B cell (primary cell): ENCODE measurements around the gene ZNF749. TPM values are rescaled to one million over a fixed set of nuclear protein-coding genes. Genes with fewer than 3 reads are reported as not detected.
A peak's percentile ranks its signal among the peaks of the same experiment; 100 is the strongest.

Source experiments
- ATAC-seq: fragments of 200-7000 bp; cut with Tn5 transposase; one replicate; pipeline ENCODE4 v1.10.0; 2021; ENCODE audit warnings: low read depth, mild to moderate bottlenecking, moderate number of reproducible peaks, moderate library complexity
- CTCF ChIA-PET: fragments of 350-600 bp; sonication (Branson Sonifier 250); formaldehyde crosslinking; loops from one replicate; lab custom pipeline; 2021; ENCODE audit warnings: antibody characterized with exemption, inconsistent platforms; lab: Charles Lee
- POLR2A ChIA-PET: fragments of 350-600 bp; sonication (Branson Sonifier 250); formaldehyde crosslinking; loops from one replicate; lab custom pipeline; 2021; ENCODE audit warnings: antibody characterized with exemption; lab: Charles Lee
- DNase-seq: peaks from one replicate; pipeline ENCODE4 v3.0.0; 2013
- H2AFZ ChIP-seq: 2 replicates; pipeline ENCODE4 v1.6.1; 2012; ENCODE audit warnings: mild to moderate bottlenecking, low read depth, low read length; ENCODE audit not compliant: insufficient read depth, poor library complexity, severe bottlenecking
- H3K27ac ChIP-seq, 2 donors: 1 replicate in 1 of 2; 2 replicates in 1 of 2; pipeline ENCODE4 v1.5.1; 2012 to 2013; ENCODE audit warnings: low read length in 2 of 2, mild to moderate bottlenecking in 2 of 2, moderate library complexity in 1 of 2
- H3K27me3 ChIP-seq, 4 experiments: fragments of 200-600 bp in 1 of 4; sonication (generic) in 1 of 4; replicated peaks in 1 of 4; 1 replicate in 2 of 4; 2 replicates in 2 of 4; pipeline versions ENCODE4 v1.6.1 to v1.7.0; 2013 to 2016; ENCODE audit warnings: low read length in 3 of 4, mild to moderate bottlenecking in 2 of 4, mixed read lengths in 1 of 4, moderate library complexity in 1 of 4; ENCODE audit not compliant: insufficient read depth in 4 of 4, control insufficient read depth in 3 of 4; ENCODE audit errors: control extremely low read depth in 1 of 4
- H3K36me3 ChIP-seq, 2 experiments: replicated peaks in 1 of 2; 1 replicate in 1 of 2; 2 replicates in 1 of 2; pipeline versions ENCODE4 v1.6.1 to v1.7.1; 2013; ENCODE audit warnings: low read length in 1 of 2; ENCODE audit not compliant: insufficient read depth in 2 of 2, control insufficient read depth in 1 of 2; ENCODE audit errors: control extremely low read depth in 1 of 2, extremely low read depth in 1 of 2
- H3K4me1 ChIP-seq, 2 donors: fragments of 200-600 bp in 1 of 2; sonication (generic) in 1 of 2; 1 replicate in 1 of 2; 2 replicates in 1 of 2; pipeline versions ENCODE4 v1.5.1 to v1.6.1; 2013 to 2017; ENCODE audit warnings: low read length in 2 of 2; ENCODE audit not compliant: control insufficient read depth in 2 of 2, insufficient read depth in 2 of 2
- H3K4me2 ChIP-seq: replicated peaks from 2 replicates; pipeline ENCODE3; 2012; ENCODE audit warnings: mild to moderate bottlenecking, low read depth, low read length; ENCODE audit not compliant: poor library complexity, severe bottlenecking
- H3K4me3 ChIP-seq, 5 experiments: fragments of 200-600 bp in 1 of 5; sonication (generic) in 1 of 5; 1 replicate in 3 of 5; 2 replicates in 2 of 5; pipeline versions ENCODE4 v1.5.1 to v1.7.0; 2011 to 2016; ENCODE audit warnings: low read length in 4 of 5, mild to moderate bottlenecking in 4 of 5, low read depth in 2 of 5, control low read depth in 1 of 5, moderate library complexity in 1 of 5; ENCODE audit not compliant: insufficient read depth in 1 of 5; ENCODE audit errors: control extremely low read depth in 1 of 5, extremely low read depth in 1 of 5
- H3K79me2 ChIP-seq: fragments of 200-600 bp; sonication (generic); one replicate; pipeline ENCODE4 v1.6.0; 2016; ENCODE audit warnings: low read length; ENCODE audit not compliant: control insufficient read depth, insufficient read depth
- H3K9ac ChIP-seq: fragments of 200-600 bp; sonication (generic); 2 replicates; pipeline ENCODE4 v1.6.1; 2017; ENCODE audit warnings: mild to moderate bottlenecking, low read length, moderate library complexity
- H3K9me3 ChIP-seq, 3 donors: one replicate each; pipeline versions ENCODE4 v1.6.1 to v1.7.1; 2013; ENCODE audit warnings: low read length in 2 of 3; ENCODE audit not compliant: control insufficient read depth in 2 of 3, insufficient read depth in 1 of 3; ENCODE audit errors: control extremely low read depth in 1 of 3
- H4K20me1 ChIP-seq: 2 replicates; pipeline ENCODE4 v1.6.0; 2012; ENCODE audit warnings: mild to moderate bottlenecking, low read length; ENCODE audit not compliant: insufficient read depth, control insufficient read depth, poor library complexity, severe bottlenecking
- H3K27ac Mint-ChIP-seq: one replicate; pipeline ENCODE4 v1.8.0; 2021; ENCODE audit warnings: mixed read lengths
- H3K27me3 Mint-ChIP-seq: one replicate; pipeline ENCODE4 v1.8.0; 2021; ENCODE audit warnings: mixed read lengths
- H3K4me1 Mint-ChIP-seq: one replicate; pipeline ENCODE4 v1.8.0; 2021; ENCODE audit warnings: mixed read lengths
- H3K4me3 Mint-ChIP-seq: one replicate; pipeline ENCODE4 v1.8.0; 2021; ENCODE audit warnings: mixed read lengths
- H3K9me3 Mint-ChIP-seq: one replicate; pipeline ENCODE4 v1.8.0; 2022; ENCODE audit warnings: mixed read lengths; ENCODE audit not compliant: insufficient read depth
- CTCF ChIP-seq: fragments of 200-600 bp; IDR thresholded peaks from one replicate; pipeline ENCODE4 v1.8.0; 2022; ENCODE audit warnings: antibody characterized with exemption, mild to moderate bottlenecking
- EZH2 ChIP-seq: IDR thresholded peaks from 2 replicates; pipeline ENCODE4 v1.6.1; 2012; ENCODE audit warnings: borderline replicate concordance, low read depth, mild to moderate bottlenecking, moderate library complexity, low read length; ENCODE audit not compliant: insufficient read depth, poor library complexity, severe bottlenecking
- WGBS: methylation state at CpG from one replicate; pipeline ENCODE4 v1.1.5; 2013; ENCODE audit warnings: missing lambda C conversion rate; ENCODE audit not compliant: insufficient coverage; 5-methylcytosine and 5-hydroxymethylcytosine counted together
- intact Hi-C: fragments of 100-400 bp; cut with micrococcal nuclease; formaldehyde crosslinking; loops from one replicate; pipeline ENCODE4 v1.10.0; 2022
- polyA plus RNA-seq: library from polyadenylated mRNA; depleted of rRNA; stranded (reverse); fragments of >200 nt; gene quantifications from 2 replicates; pipeline ENCODE4 v1.2.3, GENCODE V29; 2012
- total RNA-seq, 2 donors: library from RNA; stranded (reverse); fragments of 120-200 nt in 1 of 2; gene quantifications; 1 replicate in 1 of 2; 2 replicates in 1 of 2; pipeline versions ENCODE4 v1.2.3 to v1.2.4, GENCODE V29; 2013 to 2022

The ZNF749 gene
- total and polyA plus RNA-seq, 2 donors (not counting 1 experiment from before 2014, with no cell fraction given): 9.3 to 20.1 TPM

GRCh38 chr19:57410877-57411671 is 24.1 kb upstream of the ZNF749 start, which contains the start of gene ZNF17:
Gene ZNF17, plus strand, starts transcription at chr19:57411161. Its CDS starts 2,455 bp downstream, at chr19:57413616.
- Histone ChIP-seq H3K79me2 (peaks cover 51% of the 10 kb centered on the region), H3K27ac (peak within 1 kb of the TSS; percentile 22 to 77), H3K4me2 (peak within 1 kb of the TSS; percentile 92), H3K4me1 (peaks cover 12 to 17% of the 10 kb centered on the region in 2 donors), H2AFZ (peak within 1 kb of the TSS; percentile 98), H3K36me3 (peaks cover 7 to 18% of the 10 kb centered on the region in 2 experiments), H3K9ac (peak within 1 kb of the TSS; percentile 96), H3K27me3 (no peaks in the 10 kb centered on the region), H3K4me3 (peak within 1 kb of the TSS; percentile 66 to 98 (median 89)), H4K20me1 (peaks cover 8% of the 10 kb centered on the region), H3K9me3 (no peaks in the 10 kb centered on the region)
- no peak for TF ChIP-seq EZH2
- ChIA-PET CTCF (no interaction called here), POLR2A (interaction anchor here (1.5 kb wide), 1 partner anchor 22 kb away, joined by 5 read pairs; the partner anchor contains the start of gene ZNF548)
- WGBS: under 1% methylated on average over 55 of the region's 55 CpGs
- intact Hi-C loops: loop anchor here (1.0 kb wide), 9 partner anchors 22 to 270 kb away; partner anchors contain the start of genes TRAPPC2B, ZNF304, ZNF416 and ZNF419
- no peaks in the 10 kb centered on the region for H3K27me3 Mint-ChIP-seq
- peaks cover 1% of the 10 kb centered on the region for H3K9me3 Mint-ChIP-seq
- DNase-seq (peak; percentile 93), ATAC-seq (peak; percentile 100)
- peaks cover 26% of the 10 kb centered on the region for H3K4me1 Mint-ChIP-seq
- H3K27ac Mint-ChIP-seq: peak within 1 kb of the TSS; percentile 89
- H3K4me3 Mint-ChIP-seq: peak within 1 kb of the TSS; percentile 97

GRCh38 chr19:57419439-57419838 is 15.7 kb upstream of the ZNF749 start:
- CTCF ChIA-PET: no interaction called here

More at GRCh38 chr19:57419439-57419838, 15.7 kb upstream of the ZNF749 start:
- no peaks in the 10 kb centered on the region for H3K27me3 Mint-ChIP-seq
- peaks cover 2% of the 10 kb centered on the region for H3K4me1 Mint-ChIP-seq
- H3K27ac Mint-ChIP-seq: no peak overlapping the region
- H3K4me3 Mint-ChIP-seq: no peak overlapping the region
- Histone ChIP-seq H3K9me3 (peaks cover 2 to 26% (median 23%) of the 10 kb centered on the region in 3 donors), H3K36me3 (peaks cover 27 to 49% of the 10 kb centered on the region in 2 experiments), H3K79me2 (peaks cover 28% of the 10 kb centered on the region), H3K9ac (no peak overlapping the region), H3K4me1 (no peaks in the 10 kb centered on the region), H3K4me2 (no peak overlapping the region), H3K27me3 (no peaks in the 10 kb centered on the region), H2AFZ (no peak overlapping the region), H4K20me1 (peaks cover 8% of the 10 kb centered on the region), H3K4me3 (no peak overlapping the region), H3K27ac (no peak overlapping the region)
- WGBS: 100% methylated on average over 3 of the region's 4 CpGs
- no peak for ATAC-seq
- TF ChIP-seq EZH2 (no peak), CTCF (no peak)
- H3K9me3 Mint-ChIP-seq: peaks cover 10% of the 10 kb centered on the region
- intact Hi-C loops: no loop called here
- DNase-seq: no peak
- POLR2A ChIA-PET: no interaction called here
